ENCODE data around the gene SLC3A2. TPM values are rescaled to one million over a fixed set of nuclear protein-coding genes. Genes with fewer than 3 reads are reported as not detected.

The SLC3A2 gene
- total RNA-seq, 5 donors from 2014 or later (not counting 1 experiment from before 2014, with no cell fraction given): 178 to 248 (median 237) TPM

DNA sequence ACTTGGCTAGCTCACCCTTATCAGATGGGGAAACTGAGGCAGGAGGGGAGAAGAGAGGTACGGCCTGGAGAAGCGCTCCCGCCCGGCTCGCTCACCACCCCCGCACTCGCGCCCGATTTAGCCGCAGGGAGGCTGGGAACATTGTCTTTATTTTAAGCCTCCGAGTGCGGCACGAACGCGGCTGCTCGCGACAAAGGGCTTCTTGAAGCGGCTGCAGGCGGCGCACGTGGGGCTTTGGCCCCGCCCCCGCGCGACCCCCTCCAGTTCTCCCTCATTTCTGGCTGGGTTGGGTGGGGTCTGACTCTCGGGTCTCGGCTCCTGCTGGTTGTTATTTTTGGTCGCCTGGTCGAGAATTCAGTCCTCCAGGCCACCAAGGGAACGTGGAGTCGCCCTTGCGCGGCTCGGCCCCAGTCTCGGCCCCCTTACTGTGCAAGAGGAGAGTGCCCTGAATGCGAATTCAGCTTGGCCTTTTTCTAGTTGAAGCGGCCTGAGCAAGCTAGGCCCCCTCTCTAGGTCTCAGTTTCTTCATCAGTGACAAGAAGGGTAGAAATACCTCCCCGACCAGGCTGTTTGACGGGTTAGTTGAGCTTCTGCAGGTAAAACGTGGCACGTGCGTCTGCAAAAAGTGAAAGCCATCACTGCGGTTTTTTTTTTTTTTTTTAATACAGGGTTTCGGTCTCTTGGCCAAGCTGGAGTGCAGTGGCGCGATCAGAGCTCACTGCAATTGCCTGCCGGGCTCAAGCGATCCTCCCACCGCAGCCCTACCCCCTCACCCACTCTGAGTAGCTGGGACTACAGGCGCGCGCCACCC lies 43.1 kb downstream of the SLC3A2 start:
- WGBS (ENCODE audit: insufficient coverage): 4% methylated on average over 36 of the region's 52 CpGs
- POLR2A ChIA-PET: interaction anchor here in 1 of 2 donors (0.5 to 0.6 kb wide), 2 partner anchors 17 to 372 kb away, joined by 4 to 5 read pairs; no protein-coding TSS in a partner anchor
- peaks cover 52 to 71% of the 10 kb centered on the region in 2 donors for H3K27me3 Mint-ChIP-seq

DNA sequence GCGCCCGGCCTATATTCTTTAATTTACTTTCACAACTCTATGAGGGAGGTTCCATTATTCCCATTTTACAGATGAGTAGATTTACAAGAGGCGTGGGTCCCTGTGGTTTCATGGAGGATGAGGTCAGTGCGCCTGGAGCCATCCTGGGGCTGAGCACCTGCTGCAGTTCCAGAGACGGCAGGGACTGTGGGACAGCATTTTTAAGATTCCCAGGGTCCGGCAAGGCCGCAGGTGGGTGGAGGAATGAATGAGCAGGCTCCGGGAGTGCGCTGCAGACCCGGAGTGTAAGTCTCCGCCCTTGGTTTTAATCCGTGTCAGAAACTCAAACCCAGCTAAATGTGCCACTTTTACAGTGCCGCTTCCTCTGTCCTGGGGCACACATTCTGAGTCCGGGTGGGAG lies 44.6 kb downstream of the SLC3A2 start:
- CTCF ChIA-PET: no interaction called here
- no peaks in the 10 kb centered on the region for H3K36me3 ChIP-seq (ENCODE audit: control insufficient read depth in 2 of 2, extremely low read depth in 1 of 2, insufficient read depth in 1 of 2, low read length in 1 of 2)
- peaks cover 24 to 36% (median 32%) of the 10 kb centered on the region in 3 donors for H3K4me1 Mint-ChIP-seq

More for the DNA sequence above, 43.1 kb downstream of the SLC3A2 start:
- H3K36me3 ChIP-seq (ENCODE audit: control insufficient read depth in 2 of 2, extremely low read depth in 1 of 2, insufficient read depth in 1 of 2, low read length in 1 of 2): no peaks in the 10 kb centered on the region
- no peak overlapping the region for H3K27ac ChIP-seq (ENCODE audit: low read length)
- ATAC-seq (replicated peaks in 1 of 4) (peak in 2 of 4 experiments; percentile 22 to 66), DNase-seq (peak in 27 of 35 experiments; percentile 3 to 53 (median 28))
- CTCF ChIA-PET: interaction anchor here in 1 of 2 donors (0.6 to 0.7 kb wide), 3 partner anchors 17 to 353 kb away, joined by 3 to 6 read pairs (median 4); partner anchors contain the start of gene INTS5
- H3K27ac Mint-ChIP-seq: peak overlapping the region in 1 of 2 donors; percentile 8
- peaks cover 24 to 36% (median 32%) of the 10 kb centered on the region in 3 donors for H3K4me1 Mint-ChIP-seq
- H3K27me3 ChIP-seq (replicated peaks in 1 of 2; ENCODE audit: control insufficient read depth in 2 of 2, extremely low read depth in 1 of 2, insufficient read depth in 2 of 2, low read length in 1 of 2): peaks cover 5 to 94% of the 10 kb centered on the region in 2 experiments
- H3K4me1 ChIP-seq (ENCODE audit: control insufficient read depth in 1 of 2, extremely low read depth in 1 of 2, insufficient read depth in 2 of 2, low read length in 2 of 2): peaks cover 0 to 42% of the 10 kb centered on the region in 2 experiments
- peak overlapping the region; percentile 30 to 58 for H3K4me3 ChIP-seq (ENCODE audit: control insufficient read depth in 1 of 2, extremely low read depth in 1 of 2, low read length in 1 of 2)
- H3K9me3 Mint-ChIP-seq: no peaks in the 10 kb centered on the region
- H3K4me3 Mint-ChIP-seq: peak overlapping the region; percentile 69 to 79 (median 73)
- H3K9me3 ChIP-seq: no peaks in the 10 kb centered on the region
- no peaks in the 10 kb centered on the region for H3K36me3 Mint-ChIP-seq

DNA sequence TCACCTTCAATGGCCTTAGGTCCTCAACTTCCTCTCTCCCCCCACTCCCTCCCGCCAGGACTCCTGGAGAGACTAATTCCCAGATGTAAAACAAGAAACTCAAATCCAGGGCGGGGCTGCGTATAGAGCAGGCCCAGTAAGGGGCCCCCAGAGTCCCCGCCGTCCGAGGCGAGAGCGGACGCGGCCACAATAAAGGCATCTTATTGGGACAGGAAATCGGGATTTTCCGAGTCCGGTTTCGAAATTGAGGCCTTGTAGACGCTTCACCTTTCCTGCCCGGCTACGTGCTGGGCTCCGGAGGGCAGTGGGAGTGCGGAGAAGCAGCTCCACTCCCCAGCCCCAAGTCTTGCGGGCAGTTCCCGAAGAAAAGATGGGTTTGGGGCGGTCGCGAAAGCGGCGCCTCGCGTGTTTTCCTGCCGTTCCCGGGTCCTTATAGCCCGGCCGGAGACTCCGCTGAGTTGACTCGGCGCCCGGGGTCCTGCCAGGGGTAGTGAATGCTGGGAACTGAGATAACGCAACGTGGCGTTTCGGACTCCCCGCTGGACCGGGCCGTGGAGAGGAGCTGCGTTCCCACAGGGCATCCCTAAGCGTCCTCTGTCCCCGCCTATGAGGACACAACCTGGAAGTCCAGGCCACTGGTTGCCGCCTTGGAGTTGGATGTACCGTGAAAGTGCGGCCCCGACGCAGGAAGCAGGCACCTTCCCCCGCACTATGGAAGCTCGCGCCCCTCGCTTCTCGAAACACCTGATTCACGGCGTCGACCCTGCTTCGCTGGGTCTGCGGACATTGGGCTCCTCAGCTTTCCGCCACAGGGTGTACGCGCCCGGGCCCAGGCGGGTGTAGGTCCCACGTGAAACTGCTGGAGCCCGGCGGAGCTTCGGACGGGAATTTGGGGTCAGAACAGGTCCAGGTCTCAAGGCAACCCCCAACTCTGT lies 45.3 kb downstream of the SLC3A2 start:
- Histone ChIP-seq H3K27ac (ENCODE audit: low read length) (no peak overlapping the region), H3K4me3 (ENCODE audit: control insufficient read depth in 1 of 2, extremely low read depth in 1 of 2, low read length in 1 of 2) (peak overlapping the region; percentile 12 to 27), H3K9me3 (no peaks in the 10 kb centered on the region), H3K36me3 (ENCODE audit: control insufficient read depth in 2 of 2, extremely low read depth in 1 of 2, insufficient read depth in 1 of 2, low read length in 1 of 2) (no peaks in the 10 kb centered on the region), H3K4me1 (ENCODE audit: control insufficient read depth in 1 of 2, extremely low read depth in 1 of 2, insufficient read depth in 2 of 2, low read length in 2 of 2) (peaks cover 0 to 42% of the 10 kb centered on the region in 2 experiments), H3K27me3 (replicated peaks in 1 of 2; ENCODE audit: control insufficient read depth in 2 of 2, extremely low read depth in 1 of 2, insufficient read depth in 2 of 2, low read length in 1 of 2) (peaks cover 5 to 92% of the 10 kb centered on the region in 2 experiments)
- Mint-ChIP-seq H3K9me3 (no peaks in the 10 kb centered on the region), H3K36me3 (no peaks in the 10 kb centered on the region), H3K27ac (no peak overlapping the region), H3K27me3 (peaks cover 58 to 76% of the 10 kb centered on the region in 2 donors), H3K4me1 (peaks cover 24 to 36% (median 32%) of the 10 kb centered on the region in 3 donors), H3K4me3 (peak overlapping the region; percentile 53 to 79 (median 56))
- ChIA-PET CTCF (interaction anchor here in 1 of 2 donors (0.6 kb wide), 1 partner anchor 45 kb away, joined by 3 read pairs; the partner anchor contains the start of gene SLC3A2), POLR2A (no interaction called here)
- 5% methylated on average over 66 of the region's 71 CpGs for WGBS (ENCODE audit: insufficient coverage)
- ATAC-seq (replicated peaks in 1 of 4): peak in 1 of 4 experiments; percentile 23
- DNase-seq: peak in 1 of 35 experiments; percentile 6

More for the DNA sequence above, 44.6 kb downstream of the SLC3A2 start:
- H3K27ac ChIP-seq (ENCODE audit: low read length): no peak overlapping the region
- no peaks in the 10 kb centered on the region for H3K9me3 ChIP-seq
- ATAC-seq (replicated peaks in 1 of 4) (no peak), DNase-seq (no peak)
- H3K4me1 ChIP-seq (ENCODE audit: control insufficient read depth in 1 of 2, extremely low read depth in 1 of 2, insufficient read depth in 2 of 2, low read length in 2 of 2): peaks cover 0 to 42% of the 10 kb centered on the region in 2 experiments
- WGBS (ENCODE audit: insufficient coverage): 31% methylated on average over 12 of the region's 14 CpGs
- Mint-ChIP-seq H3K36me3 (no peaks in the 10 kb centered on the region), H3K27me3 (peaks cover 53 to 75% of the 10 kb centered on the region in 2 donors), H3K27ac (no peak overlapping the region), H3K4me3 (peak overlapping the region; percentile 51 to 79 (median 53)), H3K9me3 (no peaks in the 10 kb centered on the region)
- no peak overlapping the region for H3K4me3 ChIP-seq (ENCODE audit: control insufficient read depth in 1 of 2, extremely low read depth in 1 of 2, low read length in 1 of 2)
- POLR2A ChIA-PET: interaction anchor here in 1 of 2 donors (0.7 kb wide), 1 partner anchor 535 kb away, joined by 3 read pairs; no protein-coding TSS in a partner anchor
- peaks cover 5 to 94% of the 10 kb centered on the region in 2 experiments for H3K27me3 ChIP-seq (replicated peaks in 1 of 2; ENCODE audit: control insufficient read depth in 2 of 2, extremely low read depth in 1 of 2, insufficient read depth in 2 of 2, low read length in 1 of 2)

DNA sequence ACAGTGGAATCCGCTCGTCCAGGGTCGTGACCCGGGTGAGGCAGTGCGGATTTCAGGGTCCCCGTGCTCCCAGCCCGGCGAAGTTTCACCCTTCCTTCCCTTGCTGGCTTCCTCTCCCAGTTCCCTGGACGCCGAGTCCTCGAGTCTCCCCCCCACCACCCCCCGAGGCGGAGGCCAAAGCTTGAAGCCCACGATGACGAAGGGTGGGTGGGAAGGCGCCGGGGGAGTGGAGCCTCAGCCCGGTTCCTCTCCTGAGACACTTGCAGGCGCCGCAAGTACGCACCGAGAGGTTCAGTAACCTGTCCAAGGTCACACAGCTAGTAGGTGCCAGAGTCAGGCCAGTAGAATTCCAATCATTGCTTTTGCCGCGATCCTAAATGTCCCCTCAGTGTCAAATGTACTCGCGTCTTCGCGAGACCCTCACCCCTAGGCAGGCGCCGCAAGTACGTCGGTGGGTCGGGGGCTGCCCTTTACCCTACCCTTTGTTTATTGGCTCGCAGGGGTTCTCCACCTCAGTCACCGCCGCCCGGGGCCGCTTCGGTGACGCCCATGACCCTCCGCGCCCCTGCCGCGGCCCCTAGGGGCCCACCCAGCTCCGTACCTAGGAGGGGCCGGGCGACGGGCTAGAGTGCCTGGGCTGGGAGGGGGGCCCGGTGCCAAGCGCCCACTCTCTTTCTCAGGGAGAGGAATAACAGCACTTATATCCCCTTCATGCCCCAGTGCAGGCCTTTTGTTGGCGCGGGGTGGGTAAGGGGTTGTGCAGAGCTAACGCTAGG lies 46.2 kb downstream of the SLC3A2 start:
- Histone ChIP-seq H3K4me3 (ENCODE audit: control insufficient read depth in 1 of 2, extremely low read depth in 1 of 2, low read length in 1 of 2) (no peak overlapping the region), H3K9me3 (no peaks in the 10 kb centered on the region), H3K27ac (ENCODE audit: low read length) (no peak overlapping the region), H3K27me3 (replicated peaks in 1 of 2; ENCODE audit: control insufficient read depth in 2 of 2, extremely low read depth in 1 of 2, insufficient read depth in 2 of 2, low read length in 1 of 2) (peaks cover 5 to 86% of the 10 kb centered on the region in 2 experiments), H3K4me1 (ENCODE audit: control insufficient read depth in 1 of 2, extremely low read depth in 1 of 2, insufficient read depth in 2 of 2, low read length in 2 of 2) (peaks cover 0 to 42% of the 10 kb centered on the region in 2 experiments), H3K36me3 (ENCODE audit: control insufficient read depth in 2 of 2, extremely low read depth in 1 of 2, insufficient read depth in 1 of 2, low read length in 1 of 2) (no peaks in the 10 kb centered on the region)
- H3K4me3 Mint-ChIP-seq: peak overlapping the region in 1 of 3 donors; percentile 79
- no peak for ATAC-seq (replicated peaks in 1 of 4)
- peaks cover 62 to 80% of the 10 kb centered on the region in 2 donors for H3K27me3 Mint-ChIP-seq
- ChIA-PET CTCF (interaction anchor here in 1 of 2 donors (0.6 kb wide), 1 partner anchor 46 kb away, joined by 3 read pairs; the partner anchor contains the start of gene SLC3A2), POLR2A (interaction anchor here in 1 of 2 donors (0.6 kb wide), 1 partner anchor 422 kb away, joined by 3 read pairs; no protein-coding TSS in a partner anchor)
- H3K36me3 Mint-ChIP-seq: no peaks in the 10 kb centered on the region
- no peak for DNase-seq
- H3K9me3 Mint-ChIP-seq: no peaks in the 10 kb centered on the region
- no peak overlapping the region for H3K27ac Mint-ChIP-seq
- 10% methylated on average over 45 of the region's 53 CpGs for WGBS (ENCODE audit: insufficient coverage)
- peaks cover 24 to 36% (median 32%) of the 10 kb centered on the region in 3 donors for H3K4me1 Mint-ChIP-seq

DNA sequence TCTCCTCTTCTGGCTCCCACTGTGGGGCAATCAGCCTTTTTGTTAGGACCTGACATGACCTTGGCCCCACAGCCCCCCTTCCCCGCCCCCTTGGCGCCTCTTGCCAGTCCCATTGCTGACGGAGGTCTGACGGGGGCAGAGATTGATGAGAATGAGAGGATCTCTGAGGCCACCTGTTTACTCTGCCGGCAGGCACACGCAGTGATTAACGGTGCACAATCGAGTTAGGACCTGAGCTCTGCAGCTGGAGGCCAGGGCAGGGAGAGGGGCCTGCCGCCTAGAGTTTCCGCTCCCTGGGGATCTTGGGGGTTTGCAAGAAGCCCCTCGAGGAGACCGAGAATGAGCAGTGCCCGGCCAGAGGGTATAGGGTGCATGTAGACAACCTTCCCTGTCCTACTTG lies 47.3 kb downstream of the SLC3A2 start:
- Histone ChIP-seq H3K27ac (ENCODE audit: low read length) (no peak overlapping the region), H3K4me1 (ENCODE audit: control insufficient read depth in 1 of 2, extremely low read depth in 1 of 2, insufficient read depth in 2 of 2, low read length in 2 of 2) (peaks cover 0 to 38% of the 10 kb centered on the region in 2 experiments), H3K36me3 (ENCODE audit: control insufficient read depth in 2 of 2, extremely low read depth in 1 of 2, insufficient read depth in 1 of 2, low read length in 1 of 2) (no peaks in the 10 kb centered on the region), H3K4me3 (ENCODE audit: control insufficient read depth in 1 of 2, extremely low read depth in 1 of 2, low read length in 1 of 2) (no peak overlapping the region), H3K9me3 (no peaks in the 10 kb centered on the region), H3K27me3 (replicated peaks in 1 of 2; ENCODE audit: control insufficient read depth in 2 of 2, extremely low read depth in 1 of 2, insufficient read depth in 2 of 2, low read length in 1 of 2) (peaks cover 5 to 82% of the 10 kb centered on the region in 2 experiments)
- ChIA-PET CTCF (no interaction called here), POLR2A (no interaction called here)
- H3K9me3 Mint-ChIP-seq: no peaks in the 10 kb centered on the region
- no peaks in the 10 kb centered on the region for H3K36me3 Mint-ChIP-seq
- peaks cover 57 to 75% of the 10 kb centered on the region in 2 donors for H3K27me3 Mint-ChIP-seq
- H3K27ac Mint-ChIP-seq: no peak overlapping the region
- DNase-seq (no peak), ATAC-seq (replicated peaks in 1 of 4) (no peak)
- H3K4me1 Mint-ChIP-seq: peaks cover 24 to 32% (median 29%) of the 10 kb centered on the region in 3 donors
- H3K4me3 Mint-ChIP-seq: no peak overlapping the region
- WGBS (ENCODE audit: insufficient coverage): 24% methylated on average over 7 of the region's 13 CpGs

Measured in T-cell (primary cell).